Measurements from ENCODE around the gene NTM.

DNA sequence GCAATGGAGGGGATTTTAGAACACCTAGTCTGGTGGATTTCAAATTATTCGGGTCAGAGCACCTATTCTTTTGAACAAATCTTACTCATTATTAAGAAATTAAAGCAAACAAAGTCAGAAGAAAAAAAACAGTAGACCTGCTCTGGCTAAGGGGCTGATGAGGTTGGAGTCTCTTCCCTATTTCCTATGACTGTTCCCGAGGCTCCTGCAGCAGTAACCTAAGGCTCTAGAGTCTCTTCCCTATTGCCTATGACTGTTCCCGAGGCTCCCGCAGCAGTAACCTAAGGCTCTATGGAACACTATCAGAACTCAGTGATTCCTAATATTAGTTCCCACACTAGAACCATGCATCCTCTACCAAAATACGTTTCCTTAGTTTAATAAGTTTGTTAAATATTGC, 607.9 kb downstream of the NTM start:
- TF ChIP-seq, protein P1, sequence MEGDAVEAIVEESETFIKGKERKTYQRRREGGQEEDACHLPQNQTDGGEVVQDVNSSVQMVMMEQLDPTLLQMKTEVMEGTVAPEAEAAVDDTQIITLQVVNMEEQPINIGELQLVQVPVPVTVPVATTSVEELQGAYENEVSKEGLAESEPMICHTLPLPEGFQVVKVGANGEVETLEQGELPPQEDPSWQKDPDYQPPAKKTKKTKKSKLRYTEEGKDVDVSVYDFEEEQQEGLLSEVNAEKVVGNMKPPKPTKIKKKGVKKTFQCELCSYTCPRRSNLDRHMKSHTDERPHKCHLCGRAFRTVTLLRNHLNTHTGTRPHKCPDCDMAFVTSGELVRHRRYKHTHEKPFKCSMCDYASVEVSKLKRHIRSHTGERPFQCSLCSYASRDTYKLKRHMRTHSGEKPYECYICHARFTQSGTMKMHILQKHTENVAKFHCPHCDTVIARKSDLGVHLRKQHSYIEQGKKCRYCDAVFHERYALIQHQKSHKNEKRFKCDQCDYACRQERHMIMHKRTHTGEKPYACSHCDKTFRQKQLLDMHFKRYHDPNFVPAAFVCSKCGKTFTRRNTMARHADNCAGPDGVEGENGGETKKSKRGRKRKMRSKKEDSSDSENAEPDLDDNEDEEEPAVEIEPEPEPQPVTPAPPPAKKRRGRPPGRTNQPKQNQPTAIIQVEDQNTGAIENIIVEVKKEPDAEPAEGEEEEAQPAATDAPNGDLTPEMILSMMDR (IDR thresholded peaks at IDR 0.05; ENCODE audit: poor library complexity, severe bottlenecking) = no peak
- TF ChIP-seq TAF1 (IDR thresholded peaks at IDR 0.05; ENCODE audit: low read depth) (no peak), RAD21 (conservative IDR thresholded peaks at IDR 0.05) (no peak)

All from neural cell (in vitro differentiated cells).